HAP-1 (cell line): ENCODE results near the gene HPGDS.
A peak's percentile ranks its signal among the peaks of the same experiment; 100 is the strongest.
"Not testable (repeated sequence)": the region's sequence is repeated elsewhere in the genome, so short reads cannot be mapped to it uniquely, and the experiment has no call there.

Experiments
- DNase-seq, 2 experiments: peaks; one replicate each; pipeline ENCODE4 v3.0.0-alpha.2; 2016 to 2020; ENCODE audit warnings: low spot score in 2 of 2
- H3K27me3 ChIP-seq: fragments of 250-450 bp; sonication (Bioruptor Pico); 2 replicates; pipeline ENCODE4 v1.5.1; 2020; ENCODE audit warnings: low read depth, mild to moderate bottlenecking, moderate library complexity
- H3K36me3 ChIP-seq: fragments of 250-450 bp; sonication (Bioruptor Pico); replicated peaks from 2 replicates; pipeline ENCODE4 v1.5.1; 2020; ENCODE audit warnings: mild to moderate bottlenecking
- H3K4me1 ChIP-seq: fragments of 250-450 bp; sonication (Bioruptor Pico); 2 replicates; pipeline ENCODE4 v1.5.1; 2020; ENCODE audit warnings: mild to moderate bottlenecking
- H3K4me3 ChIP-seq: fragments of 250-450 bp; sonication (Bioruptor Pico); 2 replicates; pipeline ENCODE4 v1.5.1; 2020; ENCODE audit warnings: mild to moderate bottlenecking, moderate library complexity
- H3K9me3 ChIP-seq: fragments of 250-450 bp; sonication (Bioruptor Pico); 2 replicates; pipeline ENCODE4 v1.5.1; 2020; ENCODE audit warnings: mild to moderate bottlenecking, moderate library complexity
- in situ Hi-C: fragments of 300-500 bp; cut with MboI; formaldehyde crosslinking; loops from 3 replicates; pipeline ENCODE4 v1.14.3; 2020; ENCODE audit warnings: low sequenced_read_pairs, inconsistent platforms, mixed read lengths

The HPGDS gene

DNA sequence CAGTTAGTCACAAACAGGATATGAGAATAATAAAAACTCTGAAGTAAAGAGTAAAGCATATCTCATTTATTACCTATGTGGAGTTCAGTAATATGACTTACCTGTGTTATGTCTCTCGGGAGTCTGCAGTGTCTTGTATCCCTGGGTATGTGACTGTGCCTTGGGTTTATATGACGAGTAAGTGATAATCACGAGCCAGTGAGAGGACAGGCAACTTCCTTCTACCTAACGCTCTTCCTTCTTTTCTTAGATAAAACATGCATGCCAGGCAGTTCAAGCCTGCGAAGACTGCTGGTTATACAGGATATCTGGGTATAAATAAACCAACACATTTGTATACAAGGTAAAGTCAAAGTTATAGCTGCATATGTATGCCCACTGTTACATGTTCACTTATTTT is at the start of gene HPGDS:
Gene HPGDS (minus strand): TSS at position 143 of the 400 bp plus-strand sequence. CDS start 8,207 bp downstream, outside the sequence.
- in situ Hi-C loops: no loop called here
- H3K4me1 ChIP-seq: peaks cover 16% of the 10 kb centered on the region

DNA sequence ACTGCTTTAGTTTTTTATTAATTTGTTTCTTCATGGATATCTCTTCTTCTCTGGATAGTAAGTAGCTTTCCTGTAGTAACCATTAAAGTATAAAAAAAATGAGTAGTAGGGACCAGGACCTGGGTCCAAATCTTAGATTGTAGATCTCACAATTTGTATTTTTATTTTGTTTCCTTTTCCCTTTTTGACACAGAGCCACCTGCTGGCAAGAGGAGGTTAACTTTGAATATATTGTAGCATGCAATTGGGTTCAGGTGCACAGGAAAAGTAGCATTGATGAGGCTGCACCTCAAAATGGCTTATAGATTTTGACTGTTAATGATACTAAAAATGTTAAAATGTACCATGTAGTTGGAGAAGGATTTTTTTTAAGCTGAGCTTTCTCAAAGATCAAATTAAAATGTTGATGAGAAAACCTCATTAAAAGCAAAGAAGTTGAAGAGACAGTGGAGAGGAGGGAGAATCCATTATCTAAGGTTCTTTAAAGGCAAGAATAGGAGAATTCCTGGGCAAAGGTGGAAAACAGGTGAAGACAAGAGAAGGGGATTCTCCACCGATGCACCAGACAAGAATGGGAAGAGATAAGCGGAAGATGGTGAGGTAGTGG is 48.3 kb upstream of the HPGDS start:
- peak; percentile 17 to 33 for DNase-seq
- in situ Hi-C loops: loop anchor here (10.0 kb wide), 1 partner anchor 86 kb away; no protein-coding TSS in a partner anchor
- H3K4me1 ChIP-seq: no peaks in the 10 kb centered on the region
- H3K4me3 ChIP-seq: no peak overlapping the region
- H3K9me3 ChIP-seq: no peaks in the 10 kb centered on the region
- H3K36me3 ChIP-seq: no peaks in the 10 kb centered on the region
- peaks cover 5% of the 10 kb centered on the region for H3K27me3 ChIP-seq

More for the DNA sequence above, at the start of gene HPGDS:
- Histone ChIP-seq H3K4me3 (no peak within 1 kb of the TSS), H3K36me3 (no peaks in the 10 kb centered on the region), H3K9me3 (no peaks in the 10 kb centered on the region), H3K27me3 (no peaks in the 10 kb centered on the region)
- DNase-seq: no peak

- Histone ChIP-seq H3K27me3 (peaks cover 5% of the 10 kb centered on the region), H3K4me1 (no peaks in the 10 kb centered on the region), H3K9me3 (no peaks in the 10 kb centered on the region), H3K4me3 (no peak overlapping the region), H3K36me3 (no peaks in the 10 kb centered on the region)
- in situ Hi-C loops: loop anchor here (10.0 kb wide), 1 partner anchor 85 kb away; no protein-coding TSS in a partner anchor
- no peak for DNase-seq
Observed at GRCh38 chr4:94389595-94390267, 47.1 kb upstream of the HPGDS start.

DNA sequence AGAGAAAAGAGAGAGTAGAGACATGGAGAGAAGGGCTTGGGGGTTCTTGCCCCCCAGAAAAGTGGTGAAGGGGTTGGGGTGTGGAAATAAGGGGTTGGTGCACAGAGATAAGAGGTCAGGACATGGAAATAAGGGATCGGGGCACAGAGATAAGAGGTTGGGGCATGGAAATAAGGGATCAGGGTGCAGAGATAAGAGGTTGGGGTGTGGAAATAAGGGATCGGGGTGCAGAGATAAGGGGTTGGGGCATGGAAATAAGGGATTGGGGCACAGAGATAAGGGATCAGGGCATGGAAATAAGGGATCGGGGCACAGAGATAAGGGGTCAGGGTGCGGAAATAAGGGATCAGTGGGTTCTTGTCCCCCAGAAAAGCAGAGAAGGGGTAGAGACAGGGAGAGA is 45.3 kb upstream of the HPGDS start:
- in situ Hi-C loops, H3K36me3 ChIP-seq, H3K9me3 ChIP-seq, DNase-seq, H3K27me3 ChIP-seq, H3K4me3 ChIP-seq, H3K4me1 ChIP-seq: not testable (repeated sequence)

DNA sequence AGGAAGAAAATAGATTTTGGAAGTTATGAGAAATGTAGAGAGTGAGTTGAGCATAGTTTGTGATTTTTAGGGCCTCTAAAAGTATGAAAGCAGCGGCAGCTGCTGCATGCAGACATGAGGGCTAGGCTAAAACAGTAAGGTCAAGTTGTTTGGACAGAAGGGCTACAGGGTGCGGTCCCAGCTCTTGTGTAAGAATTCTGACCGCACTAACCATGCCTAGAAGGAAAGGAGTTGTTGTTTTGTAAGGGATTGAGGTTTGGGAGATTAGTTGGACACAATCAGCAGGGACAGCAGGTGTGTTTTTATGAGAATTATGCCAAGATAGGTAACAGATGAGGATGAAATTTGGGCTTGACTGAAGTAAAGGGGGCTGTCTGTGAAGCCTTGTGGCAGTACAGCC is 42.8 kb upstream of the HPGDS start:
- in situ Hi-C loops, DNase-seq, H3K4me3 ChIP-seq, H3K9me3 ChIP-seq, H3K4me1 ChIP-seq, H3K36me3 ChIP-seq, H3K27me3 ChIP-seq: not testable (repeated sequence)

DNA sequence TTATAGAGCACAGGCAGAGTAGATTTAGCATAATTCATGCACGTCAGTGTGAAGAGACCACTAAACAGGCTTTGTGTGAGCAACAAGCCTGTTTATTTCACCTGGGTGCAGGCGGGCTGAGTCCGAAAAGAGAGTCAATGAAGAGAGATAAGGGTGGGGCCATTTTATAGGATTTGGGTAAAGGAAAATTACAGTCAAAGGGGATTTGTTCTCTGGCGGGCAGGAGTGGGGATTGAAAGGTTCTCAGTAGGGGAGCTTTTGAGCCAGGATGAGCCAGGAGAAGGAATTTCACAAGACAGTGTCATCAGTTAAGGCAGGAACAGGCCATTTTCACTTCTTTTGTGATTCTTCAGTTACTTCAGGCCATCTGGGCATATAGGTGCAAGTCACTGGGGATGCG is 40.3 kb upstream of the HPGDS start:
- H3K4me1 ChIP-seq, H3K4me3 ChIP-seq, H3K36me3 ChIP-seq, DNase-seq, in situ Hi-C loops, H3K27me3 ChIP-seq, H3K9me3 ChIP-seq: not testable (repeated sequence)

GRCh38 chr4:94378047-94378446 is 35.4 kb upstream of the HPGDS start:
- peaks cover 4% of the 10 kb centered on the region; the same call in 1 of the 2 replicates for H3K4me1 ChIP-seq
- no peaks in the 10 kb centered on the region for H3K27me3 ChIP-seq
- in situ Hi-C loops: no loop called here
- no peaks in the 10 kb centered on the region for H3K9me3 ChIP-seq
- no peak overlapping the region for H3K4me3 ChIP-seq
- no peak for DNase-seq
- no peaks in the 10 kb centered on the region for H3K36me3 ChIP-seq

- Histone ChIP-seq H3K4me1 (no peaks in the 10 kb centered on the region), H3K9me3 (no peaks in the 10 kb centered on the region), H3K36me3 (no peaks in the 10 kb centered on the region), H3K4me3 (no peak overlapping the region), H3K27me3 (no peaks in the 10 kb centered on the region)
- no peak for DNase-seq
- in situ Hi-C loops: no loop called here
Observed at GRCh38 chr4:94377294-94377693, 34.7 kb upstream of the HPGDS start.

- DNase-seq: no peak
- no peak overlapping the region for H3K4me3 ChIP-seq
- H3K4me1 ChIP-seq: no peaks in the 10 kb centered on the region
- H3K36me3 ChIP-seq: no peaks in the 10 kb centered on the region
- H3K27me3 ChIP-seq: no peaks in the 10 kb centered on the region
- H3K9me3 ChIP-seq: no peaks in the 10 kb centered on the region
- in situ Hi-C loops: no loop called here
Observed at GRCh38 chr4:94375364-94375763, 32.7 kb upstream of the HPGDS start.

- Histone ChIP-seq H3K36me3 (no peaks in the 10 kb centered on the region), H3K9me3 (no peaks in the 10 kb centered on the region), H3K4me1 (no peaks in the 10 kb centered on the region), H3K27me3 (no peaks in the 10 kb centered on the region), H3K4me3 (no peak overlapping the region)
- no peak for DNase-seq
- in situ Hi-C loops: no loop called here
Observed at GRCh38 chr4:94373752-94374151, 31.1 kb upstream of the HPGDS start.

- no peaks in the 10 kb centered on the region for H3K4me1 ChIP-seq
- H3K4me3 ChIP-seq: no peak overlapping the region
- H3K36me3 ChIP-seq: no peaks in the 10 kb centered on the region
- no peak for DNase-seq
- H3K27me3 ChIP-seq: no peaks in the 10 kb centered on the region
- no peaks in the 10 kb centered on the region for H3K9me3 ChIP-seq
- in situ Hi-C loops: no loop called here
Observed at GRCh38 chr4:94372991-94373390, 30.4 kb upstream of the HPGDS start.

DNA sequence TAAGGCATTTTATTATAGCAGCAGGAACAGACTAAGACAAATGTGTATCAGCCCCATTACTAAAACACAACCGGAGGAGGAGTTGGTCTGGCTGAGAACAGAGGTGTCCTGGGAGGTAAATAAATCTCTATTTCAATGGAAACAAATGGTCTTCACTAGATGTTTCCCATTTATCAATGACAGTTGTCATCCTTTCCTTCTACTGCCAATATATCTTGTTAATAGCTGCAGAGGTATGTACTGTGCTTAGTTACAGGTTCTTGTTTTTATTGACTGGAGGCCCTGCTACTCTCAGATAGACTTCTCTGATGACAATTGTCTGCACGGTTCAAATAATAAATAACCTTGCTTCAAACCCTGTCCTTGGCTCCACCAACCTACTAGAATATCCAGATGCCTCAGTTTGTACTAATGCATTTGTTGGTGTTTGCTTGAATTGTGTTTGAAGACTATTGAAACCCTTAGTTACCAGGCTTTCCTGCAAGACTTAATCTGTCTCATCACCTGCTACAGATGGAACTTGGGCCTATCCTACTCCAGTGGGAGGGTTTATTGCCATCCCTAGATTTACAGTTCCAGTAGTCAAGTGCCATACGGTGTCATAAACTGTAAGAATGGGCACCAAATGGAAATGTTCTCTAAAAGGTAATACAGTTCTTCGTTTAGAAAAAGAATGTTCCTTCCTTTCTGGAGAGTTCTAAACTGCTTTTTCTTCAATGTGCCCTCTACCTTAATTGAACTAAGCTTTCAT is 29.8 kb upstream of the HPGDS start:
- H3K9me3 ChIP-seq: no peaks in the 10 kb centered on the region
- H3K27me3 ChIP-seq: no peaks in the 10 kb centered on the region
- no peak for DNase-seq
- H3K36me3 ChIP-seq: no peaks in the 10 kb centered on the region
- H3K4me3 ChIP-seq: no peak overlapping the region
- H3K4me1 ChIP-seq: no peaks in the 10 kb centered on the region
- in situ Hi-C loops: no loop called here

GRCh38 chr4:94371290-94371689 is 28.7 kb upstream of the HPGDS start:
- DNase-seq: no peak
- in situ Hi-C loops: no loop called here
- H3K9me3 ChIP-seq: no peaks in the 10 kb centered on the region
- H3K36me3 ChIP-seq: no peaks in the 10 kb centered on the region
- no peak overlapping the region for H3K4me3 ChIP-seq
- H3K4me1 ChIP-seq: no peaks in the 10 kb centered on the region
- no peaks in the 10 kb centered on the region for H3K27me3 ChIP-seq
